H1 (cell line): ENCODE measurements around the gene TRIM38. TPM values are rescaled to one million over a fixed set of nuclear protein-coding genes. Genes with fewer than 3 reads are reported as not detected.

Experiments used
- CTCF ChIA-PET: fragments of 300-600 bp; sonication (Branson Sonifier 250); formaldehyde crosslinking; loops from one replicate; lab custom pipeline; 2021; ENCODE audit not compliant: partially characterized antibody; lab: Charles Lee
- POLR2A ChIA-PET: fragments of 300-600 bp; sonication (Branson Sonifier 250); formaldehyde crosslinking; loops from one replicate; lab custom pipeline; 2021; ENCODE audit warnings: inconsistent platforms; ENCODE audit not compliant: partially characterized antibody; lab: Charles Lee
- DNase-seq, 2 experiments: peaks; one replicate each; pipeline versions ENCODE4 v3.0.0 to v3.0.0-alpha.2; 2010 to 2022; ENCODE audit warnings: low spot score in 2 of 2, low read depth in 1 of 2, mixed read lengths in 1 of 2
- FAIRE-seq: peaks from 2 replicates; lab custom pipeline; 2011; peaks lifted over from hg19 to GRCh38; lab: Jason Lieb, UNC
- H2AFZ ChIP-seq: 2 replicates; pipeline ENCODE4 v1.8.1; 2012; ENCODE audit warnings: low read length, inconsistent platforms
- H2AK5ac ChIP-seq: 2 replicates; pipeline ENCODE4 v1.6.1; 2013; ENCODE audit warnings: low read depth, low read length
- H2BK120ac ChIP-seq: replicated peaks from 2 replicates; pipeline ENCODE3; 2013; ENCODE audit warnings: low read depth, low read length, inconsistent platforms
- H2BK12ac ChIP-seq: 2 replicates; pipeline ENCODE4 v1.6.1; 2013; ENCODE audit warnings: low read depth, low read length
- H2BK15ac ChIP-seq: 2 replicates; pipeline ENCODE4 v1.6.1; 2013; ENCODE audit warnings: low read length
- H2BK20ac ChIP-seq: 2 replicates; pipeline ENCODE4 v1.6.1; 2013; ENCODE audit warnings: low read length
- H2BK5ac ChIP-seq: 2 replicates; pipeline ENCODE4 v1.6.1; 2013; ENCODE audit warnings: low read depth, low read length
- H3K14ac ChIP-seq: 2 replicates; pipeline ENCODE4 v1.6.1; 2013; ENCODE audit warnings: inconsistent platforms; ENCODE audit not compliant: insufficient read length
- H3K18ac ChIP-seq: 2 replicates; pipeline ENCODE4 v1.6.1; 2013; ENCODE audit warnings: low read length; ENCODE audit errors: extremely low read depth
- H3K23ac ChIP-seq: 2 replicates; pipeline ENCODE4 v1.6.1; 2013; ENCODE audit warnings: inconsistent platforms; ENCODE audit not compliant: insufficient read length
- H3K23me2 ChIP-seq: 2 replicates; pipeline ENCODE4 v1.6.1; 2013; ENCODE audit warnings: low read depth, low read length
- H3K27ac ChIP-seq: 2 replicates; pipeline ENCODE4 v1.6.1; 2011; ENCODE audit warnings: low read depth, low read length, inconsistent platforms
- H3K27me3 ChIP-seq, 4 experiments: replicated peaks in 1 of 4; 1 replicate in 1 of 4; 2 replicates in 3 of 4; pipeline versions ENCODE4 v1.6.1 to v1.8.1; 2011 to 2013; ENCODE audit warnings: low read length in 3 of 4, mild to moderate bottlenecking in 3 of 4, inconsistent platforms in 2 of 4, mixed read lengths in 2 of 4, moderate library complexity in 1 of 4; ENCODE audit not compliant: control insufficient read depth in 3 of 4, insufficient read depth in 3 of 4; ENCODE audit errors: extremely low read depth in 1 of 4
- H3K36me3 ChIP-seq, 4 experiments: 2 replicates each; pipeline versions ENCODE4 v1.6.1 to v1.8.1; 2011 to 2013; ENCODE audit warnings: mild to moderate bottlenecking in 4 of 4, low read length in 3 of 4, moderate library complexity in 2 of 4, control low read depth in 1 of 4, inconsistent platforms in 1 of 4; ENCODE audit not compliant: insufficient read depth in 4 of 4, control insufficient read depth in 2 of 4
- H3K4ac ChIP-seq: replicated peaks from 2 replicates; pipeline ENCODE3; 2013; ENCODE audit warnings: low read length, low read depth, mixed read lengths, inconsistent platforms; ENCODE audit not compliant: insufficient read length
- H3K4me1 ChIP-seq, 4 experiments: replicated peaks in 1 of 4; 1 replicate in 1 of 4; 2 replicates in 3 of 4; pipeline versions ENCODE4 v1.6.1 to v1.8.1; 2011 to 2013; ENCODE audit warnings: low read length in 3 of 4, inconsistent platforms in 2 of 4, mixed read lengths in 1 of 4; ENCODE audit not compliant: insufficient read depth in 4 of 4, control insufficient read depth in 3 of 4
- H3K4me2 ChIP-seq, 2 experiments: 2 replicates each; pipeline versions ENCODE4 v1.6.1 to v1.8.1; 2011 to 2013; ENCODE audit warnings: low read depth in 2 of 2, low read length in 2 of 2, control low read depth in 1 of 2, inconsistent platforms in 1 of 2, mild to moderate bottlenecking in 1 of 2; ENCODE audit not compliant: insufficient read depth in 1 of 2
- H3K4me3 ChIP-seq, 4 experiments: fragments of 200-600, 300-600 bp in 1 of 4; sonication (generic), shearing (Covaris generic), sonication (Bioruptor Twin) in 1 of 4; 2 replicates each; pipeline versions ENCODE4 v1.5.1 to v1.8.1; 2011 to 2016; ENCODE audit warnings: low read length in 4 of 4, low read depth in 3 of 4, control low read depth in 2 of 4, inconsistent platforms in 2 of 4, mild to moderate bottlenecking in 2 of 4, mixed read lengths in 1 of 4, moderate library complexity in 1 of 4; ENCODE audit not compliant: insufficient read depth in 2 of 4; ENCODE audit errors: extremely low read depth in 1 of 4
- H3K56ac ChIP-seq: replicated peaks from 2 replicates; pipeline ENCODE3; 2013; ENCODE audit warnings: low read depth, mild to moderate bottlenecking, mixed read lengths, low read length, inconsistent platforms; ENCODE audit not compliant: insufficient read length
- H3K79me1 ChIP-seq: 2 replicates; pipeline ENCODE4 v1.6.1; 2013; ENCODE audit warnings: low read depth, low read length, control low read depth
- H3K79me2 ChIP-seq, 2 experiments: 2 replicates each; pipeline versions ENCODE4 v1.6.1 to v1.8.1; 2012 to 2013; ENCODE audit warnings: low read length in 2 of 2, mild to moderate bottlenecking in 2 of 2, inconsistent platforms in 1 of 2; ENCODE audit not compliant: insufficient read depth in 2 of 2, control insufficient read depth in 1 of 2
- H3K9ac ChIP-seq, 4 experiments: replicated peaks in 1 of 4; 1 replicate in 1 of 4; 2 replicates in 3 of 4; pipeline versions ENCODE4 v1.6.1 to v1.8.1; 2011 to 2013; ENCODE audit warnings: low read depth in 3 of 4, low read length in 3 of 4, control low read depth in 2 of 4, mild to moderate bottlenecking in 2 of 4, moderate library complexity in 2 of 4, inconsistent platforms in 1 of 4; ENCODE audit errors: extremely low read depth in 1 of 4
- H3K9me3 ChIP-seq, 2 experiments: 2 replicates each; pipeline versions ENCODE4 v1.6.1 to v1.8.1; 2012 to 2013; ENCODE audit warnings: mild to moderate bottlenecking in 2 of 2, moderate library complexity in 2 of 2, control low read depth in 1 of 2, inconsistent platforms in 1 of 2, low read depth in 1 of 2, low read length in 1 of 2, mixed read lengths in 1 of 2; ENCODE audit not compliant: insufficient read depth in 2 of 2
- H4K20me1 ChIP-seq, 2 experiments: replicated peaks in 1 of 2; 2 replicates each; pipeline versions ENCODE3 to v1.8.1; 2011 to 2013; ENCODE audit warnings: inconsistent platforms in 2 of 2, low read length in 2 of 2, mild to moderate bottlenecking in 1 of 2; ENCODE audit not compliant: insufficient read depth in 2 of 2, control insufficient read depth in 1 of 2
- H4K5ac ChIP-seq: 2 replicates; pipeline ENCODE4 v1.6.1; 2013; ENCODE audit warnings: low read length, low read depth, mixed read lengths, inconsistent platforms; ENCODE audit not compliant: insufficient read length
- H4K8ac ChIP-seq: 2 replicates; pipeline ENCODE4 v1.8.0; 2013; ENCODE audit warnings: mild to moderate bottlenecking, moderate library complexity, low read length, inconsistent platforms; ENCODE audit not compliant: insufficient read depth; ENCODE audit errors: extremely low read depth
- H4K91ac ChIP-seq: replicated peaks from 2 replicates; pipeline ENCODE3; 2013; ENCODE audit warnings: low read length, mixed read lengths, inconsistent platforms; ENCODE audit not compliant: insufficient read length
- BRCA1 ChIP-seq: IDR thresholded peaks from 2 replicates; pipeline ENCODE4 v1.6.1; 2012; ENCODE audit warnings: low read depth, low read length, improper control_type of control experiment
- E2F6 ChIP-seq: IDR thresholded peaks from 2 replicates; pipeline ENCODE4 v1.6.1; 2012; ENCODE audit warnings: inconsistent platforms
- EP300 ChIP-seq, 2 experiments: IDR thresholded peaks; 1 replicate in 1 of 2; 2 replicates in 1 of 2; pipeline ENCODE4 v1.6.1; 2011 to 2012; ENCODE audit warnings: low read depth in 2 of 2, low read length in 2 of 2, mild to moderate bottlenecking in 2 of 2, borderline replicate concordance in 1 of 2, inconsistent platforms in 1 of 2, moderate library complexity in 1 of 2
- FOSL1 ChIP-seq: IDR thresholded peaks from 2 replicates; pipeline ENCODE4 v1.6.1; 2011; ENCODE audit warnings: mild to moderate bottlenecking, low read depth, low read length, moderate library complexity; ENCODE audit not compliant: insufficient read depth
- RBBP5 ChIP-seq: IDR thresholded peaks from 2 replicates; pipeline ENCODE4 v1.7.1; 2012; ENCODE audit warnings: low read depth, mild to moderate bottlenecking, inconsistent platforms, low read length, moderate library complexity, borderline replicate concordance
- SAP30 ChIP-seq: fragments of 300-600 bp; sonication (generic); IDR thresholded peaks from 2 replicates; pipeline ENCODE4 v1.7.1; 2012; ENCODE audit warnings: low read length, moderate library complexity, mild to moderate bottlenecking, inconsistent platforms; ENCODE audit not compliant: insufficient read depth, insufficient replicate concordance
- SP2 ChIP-seq: IDR thresholded peaks from 2 replicates; pipeline ENCODE4 v1.6.1; 2012; ENCODE audit warnings: mild to moderate bottlenecking, low read length, inconsistent platforms
- WGBS, 2 experiments: shearing (Covaris generic) in 1 of 2; methylation state at CpG; one replicate each; pipeline versions ENCODE4 v1.1.6 to v1.1.7; 2013 to 2015; ENCODE audit warnings: low lambda C conversion rate in 2 of 2, mixed read lengths in 2 of 2, inconsistent platforms in 1 of 2, low coverage in 1 of 2, missing lambda C conversion rate in 1 of 2; ENCODE audit not compliant: insufficient replicate concordance in 2 of 2, insufficient coverage in 1 of 2, insufficient read length in 1 of 2; ENCODE audit errors: extremely low coverage in 1 of 2, missing lambda C conversion rate in 1 of 2; 5-methylcytosine and 5-hydroxymethylcytosine counted together
- polyA plus RNA-seq, 7 experiments: library from polyadenylated mRNA; depleted of rRNA in 3 of 7; stranded (reverse) in 5 of 7; unstranded in 2 of 7; fragments of >200 nt in 5 of 7; fragments of 200-250 nt in 2 of 7; gene quantifications; 1 replicate in 5 of 7; 2 replicates in 1 of 7; 4 replicates in 1 of 7; pipeline versions ENCODE4 v1.2.1 to v1.2.3, GENCODE V29; 2011 to 2013; ENCODE audit warnings: missing spikeins in 2 of 7, mixed read lengths in 2 of 7
- total RNA-seq: library from RNA; stranded (reverse); fragmentation: NEBNext Ultra II Directional; extraction: Animal tissue kit (Norgen Biotek cat#: 25700); gene quantifications from 2 replicates; pipeline ENCODE4 v1.2.1, GENCODE V29; 2021

The TRIM38 gene
- total and polyA plus RNA-seq, 2 of the 8 experiments (the other 6 are each of a cell fraction or from before 2014, with no cell fraction given), result 0.43 to 0.56 TPM

DNA sequence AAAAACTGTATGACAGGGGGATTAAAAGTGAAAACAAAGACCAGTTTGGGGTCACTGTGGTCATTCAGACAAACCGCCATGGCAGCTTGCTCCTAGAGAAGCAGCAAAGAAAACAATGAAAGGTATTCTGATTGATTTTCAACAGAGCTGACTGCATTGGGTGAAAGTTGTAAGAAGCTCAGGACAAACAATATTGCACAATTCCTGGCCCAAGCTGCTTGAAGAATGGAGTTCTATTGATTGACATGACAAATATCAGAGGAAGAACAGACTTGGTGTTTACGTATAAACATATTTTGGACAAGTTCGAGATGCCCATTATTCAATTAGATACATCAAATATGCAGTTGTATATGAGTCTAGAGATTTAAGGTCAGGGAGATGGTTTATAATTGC, 62.0 kb downstream of the TRIM38 start:
- Histone ChIP-seq H3K4me1 (peaks cover 3 to 21% (median 8%) of the 10 kb centered on the region in 4 experiments; a peak in 5 of 7 replicates), H3K79me2 (no peaks in the 10 kb centered on the region), H2AFZ (no peak overlapping the region), H3K4me3 (no peak overlapping the region), H3K23ac (no peak overlapping the region), H3K14ac (no peak overlapping the region), H2BK120ac (peak overlapping the region; percentile 8), H3K4me2 (no peak overlapping the region; a peak in 1 of 4 replicates), H2BK12ac (0 out of 2 replicates have a peak overlapping the region, but pooled peaks have one; percentile 2), H2BK15ac (no peak overlapping the region), H2BK20ac (peak overlapping the region; percentile 75), H3K79me1 (no peaks in the 10 kb centered on the region), H3K27ac (no peak overlapping the region), H3K9me3 (no peaks in the 10 kb centered on the region; a peak in 1 of 4 replicates), H3K23me2 (peaks cover 14% of the 10 kb centered on the region), H3K56ac (no peak overlapping the region), H4K5ac (no peak overlapping the region), H4K20me1 (peaks cover 0 to 4% of the 10 kb centered on the region in 2 experiments), H2BK5ac (peak overlapping the region; percentile 83; the same call in 1 of the 2 replicates), H4K91ac (peak overlapping the region; percentile 29), H3K4ac (no peak overlapping the region), H3K18ac (no peak overlapping the region), H3K27me3 (no peaks in the 10 kb centered on the region), H3K36me3 (no peaks in the 10 kb centered on the region), H4K8ac (no peak overlapping the region), H2AK5ac (no peak overlapping the region), H3K9ac (no peak overlapping the region)
- DNase-seq (no peak), FAIRE-seq (no peak)
- WGBS, 2 experiments, result 86% methylated on average over 3 of the region's 3 CpGs; no CpG with 5 or more reads in 1 of the 2 experiments
- CTCF ChIA-PET, result interaction anchor here (0.7 to 3.1 kb wide), 8 partner anchors 8 to 74 kb away, joined by 3 to 13 read pairs (median 4); partner anchors contain the start of gene HFE
- POLR2A ChIA-PET, result interaction anchor here (0.7 to 43.5 kb wide), 21 partner anchors 0 to 1870 kb away, joined by 3 to 1982 read pairs (median 56); a partner anchor contains a TSS
- TF ChIP-seq E2F6 (no peak), FOSL1 (no peak), SAP30 (no peak), EP300 (IDR thresholded peaks at IDR 0.05; ENCODE audit: borderline replicate concordance in 1 of 2, low read depth in 2 of 2, low read length in 2 of 2) (no peak), BRCA1 (no peak), RBBP5 (no peak), SP2 (no peak)
